Activated CD8-positive, alpha-beta memory T cell treated with anti-CD3 and anti-CD28 coated beads for 36 hours (primary cell): ENCODE data around the gene CSTPP1. TPM values are rescaled to one million over a fixed set of nuclear protein-coding genes. Genes with fewer than 3 reads are reported as not detected.

Experiments used
- CTCF ChIA-PET: fragments of 350-600 bp; sonication (Branson Sonifier 250); formaldehyde crosslinking; loops from one replicate; lab custom pipeline; 2021; ENCODE audit warnings: antibody characterized with exemption; lab: Charles Lee
- POLR2A ChIA-PET: fragments of 350-600 bp; sonication (Branson Sonifier 250); formaldehyde crosslinking; loops from one replicate; lab custom pipeline; 2021; ENCODE audit warnings: antibody characterized with exemption; lab: Charles Lee
- total RNA-seq, 2 experiments: library from RNA; stranded (reverse); gene quantifications; one replicate each; pipeline ENCODE4 v1.2.3, GENCODE V29; 2021

CSTPP1 gene
- total RNA-seq, 2 experiments from 2014 or later: 15.7 to 16.0 TPM

DNA sequence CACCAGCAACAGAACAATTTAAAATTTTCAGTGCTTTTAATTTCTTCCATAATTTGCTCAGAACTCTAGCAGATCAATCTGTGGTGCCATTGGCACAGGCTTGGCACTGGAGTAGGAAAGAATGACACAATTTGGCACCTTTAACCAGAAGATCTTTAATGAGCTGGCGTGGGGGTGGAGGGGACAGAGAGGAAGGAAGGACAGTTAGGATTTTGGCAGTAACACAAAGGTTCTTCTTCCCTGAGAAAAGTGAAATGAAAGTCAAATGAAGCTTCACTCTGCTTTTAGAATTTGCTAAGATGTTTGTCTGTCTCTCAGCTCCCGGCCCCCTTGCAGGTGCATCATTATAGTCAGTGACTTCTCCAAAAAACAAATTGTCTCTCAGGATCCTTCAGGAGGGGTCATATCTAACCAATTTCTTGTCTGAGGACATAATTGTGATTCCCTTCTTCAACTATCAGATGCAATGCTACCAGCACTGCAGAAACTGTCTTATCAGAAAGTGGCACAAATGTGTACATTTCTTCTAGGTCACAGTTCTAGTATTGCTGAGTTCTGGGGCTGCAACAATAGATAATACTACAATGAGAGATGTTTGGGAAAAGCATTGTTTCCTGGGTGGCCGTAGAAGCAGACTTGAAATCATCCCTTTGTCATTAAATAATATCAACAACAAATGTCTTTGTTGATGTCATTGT lies 66.8 kb downstream of the CSTPP1 start:
- ChIA-PET CTCF (interaction anchor here (0.7 kb wide), 1 partner anchor 147 kb away, joined by 7 read pairs; no protein-coding TSS in a partner anchor), POLR2A (no interaction called here)

DNA sequence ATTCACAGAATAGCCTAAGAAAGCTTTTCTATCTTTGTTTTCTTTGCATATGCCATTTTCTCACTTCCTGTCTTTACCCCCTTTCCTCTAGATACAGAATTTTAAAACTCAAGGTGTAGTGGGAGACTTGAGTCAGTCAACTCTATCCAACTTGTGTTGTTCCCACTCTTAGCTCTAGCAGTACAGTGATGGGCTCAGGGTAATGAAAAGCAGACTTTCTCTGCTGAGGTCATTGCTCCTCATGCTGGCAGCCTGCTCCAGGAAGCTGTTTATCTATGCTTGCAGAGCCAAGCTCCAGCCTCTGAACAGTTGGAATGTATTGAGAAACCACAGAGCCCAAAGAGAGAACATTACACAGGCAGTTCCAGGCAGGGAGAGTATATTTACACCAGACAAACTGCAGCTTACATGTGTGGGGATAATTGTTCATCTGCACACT lies 68.1 kb downstream of the CSTPP1 start:
- ChIA-PET CTCF (no interaction called here), POLR2A (no interaction called here)

DNA sequence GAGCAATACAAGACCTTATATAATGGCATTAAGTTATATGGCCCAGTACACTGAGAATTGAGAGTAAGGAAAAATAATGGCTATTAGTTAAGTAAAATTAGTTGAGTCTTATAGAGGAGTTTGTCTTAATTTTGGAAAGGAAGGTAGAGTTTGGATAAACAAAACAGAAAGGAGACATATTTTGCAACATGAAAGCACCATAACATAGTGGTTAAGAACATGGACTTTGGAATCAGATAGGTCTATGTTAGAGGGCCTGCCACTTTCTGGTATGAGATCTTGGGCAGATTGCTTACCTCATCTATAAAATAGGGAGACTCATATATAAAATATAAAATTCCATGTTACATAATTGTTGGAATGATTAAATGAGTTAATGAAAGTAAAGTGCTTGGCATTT lies 68.9 kb downstream of the CSTPP1 start:
- CTCF ChIA-PET: no interaction called here
- POLR2A ChIA-PET: interaction anchor here (0.6 kb wide), 1 partner anchor 573 kb away, joined by 5 read pairs; the partner anchor contains the start of genes KBTBD4 and NDUFS3

DNA sequence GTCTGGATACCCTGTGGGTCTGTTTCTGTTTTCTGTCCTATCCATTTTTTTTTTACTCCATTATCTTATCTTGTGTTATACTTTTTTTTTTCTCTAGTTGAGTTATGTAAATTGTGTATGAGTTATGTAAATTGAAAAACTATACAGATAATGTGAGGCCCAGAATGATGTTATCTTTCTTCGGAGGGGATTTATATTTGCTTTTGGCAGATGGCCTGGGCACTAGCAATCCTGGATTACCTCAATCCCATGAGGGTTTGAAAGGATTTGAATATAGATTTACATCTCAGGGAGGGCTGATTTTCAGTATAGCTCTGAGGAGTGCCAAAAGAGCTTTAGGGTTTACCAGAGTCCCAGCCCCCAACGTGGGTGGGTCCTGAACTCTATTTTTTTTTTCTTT lies 71.0 kb downstream of the CSTPP1 start:
- CTCF ChIA-PET: interaction anchor here (0.7 kb wide), 1 partner anchor 252 kb away, joined by 4 read pairs; no protein-coding TSS in a partner anchor
- POLR2A ChIA-PET: no interaction called here

DNA sequence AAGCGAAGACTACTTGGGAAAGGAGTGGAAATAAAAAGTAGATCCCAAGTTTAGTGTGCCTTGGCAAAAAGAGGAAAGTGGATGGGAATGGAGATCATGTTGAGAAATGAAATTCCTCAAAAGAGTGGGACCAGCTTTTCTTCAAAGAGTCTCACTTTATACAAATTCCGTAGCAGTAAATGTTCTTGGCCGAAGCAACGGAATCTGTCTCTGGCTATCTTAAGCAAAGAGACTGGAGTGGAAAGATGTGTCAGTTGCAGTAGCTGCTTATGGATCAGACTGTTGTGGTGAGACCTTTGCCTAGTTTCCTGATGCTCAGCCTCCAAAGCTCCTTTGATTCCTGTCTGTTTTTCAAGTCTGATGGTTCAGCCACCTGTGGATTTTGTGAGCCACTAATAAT lies 73.6 kb downstream of the CSTPP1 start:
- POLR2A ChIA-PET: no interaction called here
- CTCF ChIA-PET: no interaction called here

DNA sequence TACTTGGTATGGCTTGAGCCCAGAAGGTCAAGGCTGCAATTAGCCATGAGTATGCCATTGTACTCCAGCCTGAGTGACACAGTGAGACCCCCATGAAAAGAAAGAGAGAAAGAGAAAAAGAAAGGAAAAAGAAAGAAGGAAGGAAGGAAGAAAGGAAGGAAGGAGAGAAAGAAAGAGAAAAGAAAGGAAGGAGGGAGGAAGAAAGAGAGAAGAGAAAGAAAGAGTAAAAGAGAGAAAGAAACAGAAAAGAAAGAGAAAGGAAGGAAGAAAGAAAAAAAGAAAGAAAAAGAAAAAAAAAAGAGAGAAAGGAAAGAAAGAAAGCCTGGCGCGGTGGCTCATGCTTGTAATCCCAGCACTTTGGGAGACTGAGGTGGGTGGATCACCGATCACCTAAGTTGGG lies 77.5 kb downstream of the CSTPP1 start:
- POLR2A ChIA-PET: no interaction called here
- CTCF ChIA-PET: interaction anchor here (0.6 kb wide), 1 partner anchor 129 kb away, joined by 4 read pairs; no protein-coding TSS in a partner anchor

DNA sequence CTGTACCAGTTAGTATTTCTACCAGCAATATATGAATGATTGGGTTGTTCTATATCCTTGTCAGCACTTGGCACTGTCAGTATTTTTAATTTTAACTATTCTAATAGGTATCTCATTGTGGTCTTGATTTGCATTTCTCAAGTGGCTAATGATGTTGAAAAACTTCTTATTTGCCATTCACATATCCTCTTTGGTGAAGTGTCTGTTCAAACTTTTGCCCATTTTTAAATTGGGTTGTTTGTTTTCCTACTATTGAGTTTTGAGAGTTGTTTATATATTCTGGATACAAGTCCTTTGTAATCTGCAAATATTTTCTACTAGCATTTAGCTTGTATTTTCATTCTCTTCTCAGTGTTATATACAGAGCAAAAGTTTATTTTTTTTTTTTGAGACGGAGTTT lies 82.1 kb downstream of the CSTPP1 start:
- POLR2A ChIA-PET: no interaction called here

DNA sequence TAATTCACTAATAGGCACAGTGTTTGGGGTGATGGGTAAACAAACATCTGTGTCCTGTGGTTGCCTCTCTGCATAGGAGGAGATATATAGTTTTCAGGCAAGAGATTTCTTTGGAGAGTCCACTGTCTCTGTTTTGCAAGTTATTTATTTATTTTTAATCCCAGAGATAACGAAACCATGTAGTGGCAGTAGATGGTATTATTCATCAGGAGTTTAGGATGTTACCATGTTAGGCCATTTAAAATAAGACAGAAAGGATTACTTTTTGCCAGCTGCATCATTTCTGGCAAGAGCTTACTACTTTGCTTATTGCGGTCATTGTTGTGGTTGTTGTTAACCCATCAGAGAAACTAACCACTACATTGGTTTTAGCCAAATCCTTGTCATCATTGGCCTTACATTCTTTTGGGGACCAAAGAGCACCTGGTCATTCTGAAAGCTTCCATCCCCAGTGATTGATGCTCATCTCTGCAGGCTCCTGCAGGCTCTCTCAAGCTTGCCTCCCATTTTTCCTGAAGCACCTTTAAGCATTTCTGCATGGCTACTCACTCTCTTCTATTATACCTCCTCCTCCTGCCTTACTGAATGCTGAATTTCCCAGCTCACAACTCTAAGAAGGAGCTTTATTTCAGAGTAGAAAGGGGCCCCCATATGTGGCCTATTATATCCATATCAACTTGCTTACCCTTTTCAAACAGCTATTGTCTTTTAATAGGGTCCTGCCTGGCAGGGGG lies 84.4 kb downstream of the CSTPP1 start:
- ChIA-PET POLR2A (no interaction called here), CTCF (no interaction called here)

More for the DNA sequence above, 82.1 kb downstream of the CSTPP1 start:
- CTCF ChIA-PET: no interaction called here

DNA sequence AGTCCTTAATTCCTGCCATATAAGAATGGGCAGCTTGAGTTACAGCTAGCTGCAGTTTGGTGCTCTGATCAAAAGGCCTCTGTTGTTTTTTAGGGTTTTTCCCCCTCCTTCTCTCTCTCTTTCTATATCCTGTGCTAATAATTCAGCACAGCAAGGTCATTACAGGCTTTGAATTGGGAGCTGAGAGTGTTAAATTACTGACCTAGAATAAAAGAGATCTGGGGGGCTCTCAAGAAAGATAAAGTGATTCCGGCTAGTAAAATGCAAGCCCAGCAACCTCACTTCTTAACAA lies 84.9 kb downstream of the CSTPP1 start:
- ChIA-PET CTCF (no interaction called here), POLR2A (no interaction called here)

DNA sequence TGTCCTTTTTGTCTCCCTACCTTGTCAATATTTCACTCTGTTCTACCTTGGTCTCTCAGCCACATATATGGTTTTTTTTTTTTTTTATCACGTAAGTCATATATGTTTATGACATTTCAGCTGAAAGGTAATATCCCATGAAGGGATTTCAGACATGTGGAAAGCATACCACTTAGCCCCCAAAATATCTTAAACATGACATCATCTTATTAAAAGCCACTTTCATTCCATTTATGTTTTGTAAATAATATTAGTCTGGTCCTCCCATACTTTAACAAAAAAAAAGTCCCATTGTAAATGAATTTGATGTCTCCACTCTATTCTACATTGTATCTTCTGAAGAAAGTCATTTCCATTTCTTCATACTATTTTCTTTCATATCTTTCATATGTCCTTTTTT lies 85.4 kb downstream of the CSTPP1 start:
- ChIA-PET POLR2A (no interaction called here), CTCF (no interaction called here)

DNA sequence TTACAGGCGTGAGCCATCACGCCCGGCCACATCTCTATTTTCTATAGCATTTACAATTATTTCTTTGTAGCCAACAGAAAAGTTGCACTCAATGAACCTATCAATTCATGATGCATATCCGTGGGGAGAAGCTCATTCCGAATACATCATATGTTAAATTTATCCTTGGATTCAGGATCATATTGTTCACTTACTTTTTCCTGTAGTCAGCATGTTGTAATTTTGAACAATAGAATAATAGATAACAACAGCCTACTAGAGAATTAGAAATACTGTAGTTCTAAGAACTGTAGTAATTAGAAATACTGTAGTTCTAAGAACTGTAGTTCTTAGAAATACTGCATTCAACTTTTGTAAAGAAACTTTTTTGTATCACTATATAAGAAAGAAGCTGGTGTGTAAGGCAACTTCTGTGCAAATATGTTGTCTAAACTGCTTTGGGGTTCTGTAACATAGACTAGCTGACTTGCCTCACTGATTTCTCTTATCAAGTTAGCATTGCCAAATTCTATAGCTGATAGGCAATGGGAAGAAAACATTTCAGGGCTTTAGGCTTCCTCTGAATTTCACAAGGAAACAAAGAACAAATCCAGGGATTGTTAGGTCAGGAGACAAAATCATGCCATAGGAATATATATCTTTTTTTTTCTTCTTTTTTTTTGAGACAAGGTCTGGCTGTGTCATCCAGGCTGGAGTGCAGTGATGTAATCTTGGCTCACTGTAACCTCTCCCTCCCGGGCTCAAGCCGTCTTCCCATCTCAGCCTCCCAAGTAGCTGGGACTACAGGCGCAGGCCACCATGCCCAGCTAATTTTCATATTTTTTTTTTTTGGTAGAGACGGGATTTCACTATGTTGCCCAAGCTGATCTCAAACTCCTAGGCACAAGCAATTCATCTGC lies 91.9 kb downstream of the CSTPP1 start:
- ChIA-PET CTCF (no interaction called here), POLR2A (no interaction called here)

DNA sequence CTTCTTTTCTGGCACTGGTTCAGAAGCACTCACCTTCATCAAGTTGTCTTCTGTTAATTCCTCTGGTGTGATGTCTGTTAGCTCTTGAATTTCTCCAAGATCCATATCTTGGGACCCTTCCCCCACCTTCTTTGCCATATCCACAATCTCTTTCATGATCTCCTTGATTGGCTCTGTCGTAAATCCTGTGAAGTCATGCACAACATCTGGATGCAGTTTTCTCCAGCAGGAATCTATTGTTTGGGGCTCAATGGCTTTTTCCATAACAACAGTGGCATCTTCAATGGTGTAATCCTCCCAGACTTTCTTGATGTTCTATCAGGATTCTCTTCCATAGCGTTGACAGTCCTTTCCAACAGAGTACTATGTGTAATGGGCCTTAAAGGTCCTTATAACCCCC lies 96.9 kb downstream of the CSTPP1 start:
- CTCF ChIA-PET: interaction anchor here (0.5 kb wide), 1 partner anchor 48 kb away, joined by 3 read pairs; no protein-coding TSS in a partner anchor
- POLR2A ChIA-PET: no interaction called here

DNA sequence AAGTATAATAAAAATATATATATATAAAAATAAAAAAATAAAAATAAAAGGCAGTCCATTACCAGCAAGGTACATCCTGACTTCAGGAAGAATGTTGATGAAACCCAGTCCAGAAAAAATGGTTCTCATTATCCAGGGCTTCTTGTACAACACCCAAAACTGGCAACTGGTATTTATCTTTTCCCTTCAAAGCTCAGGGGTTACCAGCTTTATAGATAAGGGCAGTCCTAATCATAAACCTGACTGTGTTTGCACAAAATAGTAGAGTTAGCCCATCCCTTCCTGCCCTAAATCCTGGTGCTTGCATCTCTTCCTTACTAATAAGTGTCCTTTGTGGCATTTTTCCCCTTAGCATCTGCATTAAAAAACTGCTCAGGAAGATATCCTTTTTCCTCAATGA lies 97.5 kb downstream of the CSTPP1 start:
- ChIA-PET POLR2A (no interaction called here), CTCF (no interaction called here)

DNA sequence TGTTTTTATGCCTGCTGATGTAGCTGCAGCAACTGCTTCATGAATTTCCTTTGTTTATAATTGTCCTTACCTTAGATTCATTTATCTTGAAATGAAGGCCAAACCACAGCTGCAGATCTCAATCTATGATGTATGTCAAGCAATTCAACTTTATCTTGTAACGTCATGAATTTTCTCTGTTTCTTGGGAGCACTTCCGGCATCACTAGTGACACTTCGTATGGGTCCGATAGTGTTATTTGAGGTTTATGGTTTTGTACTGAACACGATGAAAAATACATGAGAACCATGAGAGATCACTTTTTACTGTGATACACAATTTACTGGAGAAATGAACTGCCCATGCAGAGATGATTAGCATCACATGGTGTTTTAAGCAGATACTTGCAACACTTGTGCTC lies 98.5 kb downstream of the CSTPP1 start:
- ChIA-PET POLR2A (no interaction called here), CTCF (no interaction called here)

DNA sequence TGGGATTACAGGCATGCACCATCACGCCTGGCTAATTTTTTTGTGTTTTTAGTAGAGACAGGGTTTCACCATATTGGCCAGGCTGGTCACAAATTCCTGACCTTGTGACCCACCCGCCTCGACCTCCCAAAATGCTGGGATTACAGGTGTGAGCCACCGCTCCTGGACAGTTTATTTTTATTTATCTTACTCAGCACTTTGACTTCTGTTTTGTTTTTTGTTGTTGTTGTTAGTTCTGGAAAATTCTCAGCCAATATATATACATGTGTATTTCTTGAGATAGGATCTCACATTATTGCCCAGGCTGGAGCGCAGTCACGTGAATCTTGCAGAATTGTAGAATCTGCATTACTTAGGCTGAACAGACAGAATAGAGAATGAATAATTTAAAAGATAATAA lies 107.6 kb downstream of the CSTPP1 start:
- POLR2A ChIA-PET: no interaction called here
- CTCF ChIA-PET: no interaction called here

DNA sequence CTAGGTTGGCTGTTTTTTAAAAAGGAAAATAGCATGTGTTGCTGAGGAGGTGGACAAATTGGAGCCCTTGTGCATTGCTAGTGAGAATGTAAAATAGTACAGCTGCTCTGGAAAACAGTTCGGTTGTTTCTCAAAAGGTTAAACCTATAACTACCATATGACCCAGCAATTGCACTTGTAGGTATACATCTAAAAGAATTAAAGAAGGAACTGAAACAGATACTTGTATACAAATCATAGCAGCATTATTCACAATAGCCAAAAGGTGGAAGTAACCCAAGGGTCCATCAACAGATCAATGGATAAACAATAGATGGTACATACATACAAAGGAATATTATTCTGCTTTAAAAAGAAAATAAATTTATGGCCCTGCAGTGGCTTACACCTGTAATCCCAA lies 111.4 kb downstream of the CSTPP1 start:
- POLR2A ChIA-PET: no interaction called here
- CTCF ChIA-PET: no interaction called here

DNA sequence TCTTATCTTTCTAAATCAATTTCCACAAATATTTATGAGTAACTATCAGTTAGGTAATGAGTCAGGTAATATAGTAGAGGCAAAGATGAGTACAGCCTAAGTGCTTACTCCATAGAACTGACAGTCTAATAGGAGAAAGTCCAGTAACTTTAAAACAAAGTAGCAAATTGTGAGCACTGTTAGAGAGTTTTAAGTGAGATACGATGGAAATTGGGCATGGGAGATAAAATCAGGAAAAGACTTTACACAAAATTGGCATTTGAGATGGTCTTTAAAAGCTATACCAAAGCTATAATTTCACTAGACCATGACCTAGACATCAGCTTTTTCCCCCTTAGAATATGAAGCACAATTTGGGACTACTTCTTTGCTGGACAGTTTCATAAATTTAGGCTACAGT lies 113.7 kb downstream of the CSTPP1 start:
- ChIA-PET CTCF (no interaction called here), POLR2A (no interaction called here)

DNA sequence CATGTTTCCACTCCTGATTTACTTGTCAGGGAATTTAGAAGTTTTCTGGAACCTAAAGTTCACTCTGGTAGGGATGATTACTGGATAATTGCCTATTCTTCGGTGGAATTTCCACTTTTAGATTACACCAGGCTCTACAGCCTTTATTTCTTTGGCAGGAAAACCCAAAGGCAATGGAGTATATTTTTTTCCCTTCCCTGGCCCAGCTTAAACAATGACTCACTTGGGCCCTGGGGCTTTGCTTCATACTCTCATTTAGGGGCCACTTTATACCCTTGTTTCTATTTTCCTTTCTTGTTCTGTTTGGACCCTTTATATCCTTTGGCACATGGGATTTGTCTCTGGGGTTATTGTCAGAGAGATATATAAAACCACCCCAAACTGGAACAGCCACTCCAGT lies 114.7 kb downstream of the CSTPP1 start:
- ChIA-PET CTCF (no interaction called here), POLR2A (no interaction called here)

DNA sequence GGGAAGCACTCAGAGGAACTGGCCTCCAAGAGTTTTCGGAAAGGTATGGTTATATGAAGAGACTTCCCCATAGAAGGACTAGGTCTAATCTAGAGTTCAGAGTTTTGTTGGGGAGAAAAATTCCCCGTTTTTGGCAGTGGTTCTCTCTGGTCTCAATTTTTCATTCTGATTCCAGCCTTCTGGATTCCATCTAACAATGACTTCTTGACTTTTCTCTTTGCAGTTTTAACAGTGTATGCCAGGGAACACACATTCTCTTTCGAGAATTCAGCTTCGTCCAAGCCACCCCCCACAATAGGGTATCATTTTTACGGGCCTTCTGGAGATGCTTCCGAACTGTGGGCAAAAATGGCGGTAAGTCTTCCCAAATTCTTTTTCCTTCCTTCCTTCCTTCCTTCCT lies 115.6 kb downstream of the CSTPP1 start:
- ChIA-PET POLR2A (no interaction called here), CTCF (no interaction called here)

DNA sequence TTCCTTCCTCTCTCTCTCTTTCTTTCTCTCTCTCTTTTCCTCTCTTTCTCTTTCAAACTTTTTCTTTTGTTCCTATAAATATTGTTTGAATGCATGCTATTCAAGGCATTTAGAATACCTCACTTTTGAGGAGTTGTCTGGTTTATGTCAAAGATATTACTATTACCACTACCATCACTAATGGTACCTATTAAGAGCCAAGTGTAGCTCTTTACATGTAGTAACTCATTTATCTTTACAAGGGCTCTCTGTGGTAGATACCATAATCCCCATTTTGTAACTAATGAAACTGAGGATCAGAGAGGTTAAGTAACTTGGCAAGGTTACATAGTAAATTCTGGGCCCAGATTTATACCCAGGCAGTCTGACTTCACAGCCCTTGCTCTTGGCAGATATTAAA lies 116.0 kb downstream of the CSTPP1 start:
- CTCF ChIA-PET: no interaction called here
- POLR2A ChIA-PET: no interaction called here
